A549 (cell line): ENCODE results near the gene KISS1. TPM values are rescaled to one million over a fixed set of nuclear protein-coding genes. Genes with fewer than 3 reads are reported as not detected.

Experiments
- ATAC-seq, 2 experiments: fragments of 200-7000 bp in 1 of 2; fragments of >200 bp in 1 of 2; cut with Nextera tagmentation in 1 of 2; cut with Tn5 transposase in 1 of 2; 3 replicates each; pipeline versions ENCODE4 v1.8.0 to v1.9.1; 2018 to 2020; ENCODE audit warnings: mild to moderate bottlenecking in 1 of 2, moderate library complexity in 1 of 2
- CTCF ChIA-PET: fragments of 300-600 bp; sonication (Branson Sonifier 250); formaldehyde crosslinking; extraction: SDS; loops from one replicate; lab custom pipeline; 2021; ENCODE audit warnings: antibody characterized with exemption, inconsistent platforms; lab: Yijun Ruan, JAX
- POLR2A ChIA-PET: fragments of 350-600 bp; formaldehyde crosslinking; extraction: SDS; loops from one replicate; lab custom pipeline; 2021; ENCODE audit warnings: antibody characterized with exemption, inconsistent platforms; lab: Yijun Ruan, JAX
- DNase-seq, 2 experiments: peaks; one replicate each; pipeline versions ENCODE4 v3.0.0 to v3.0.0-alpha.2; 2011 to 2016; ENCODE audit warnings: low read depth in 1 of 2, low spot score in 1 of 2
- FAIRE-seq: peaks from 2 replicates; lab custom pipeline; 2011; peaks lifted over from hg19 to GRCh38; lab: Jason Lieb, UNC
- H3K27ac ChIP-seq, 2 experiments: fragments of >200 bp; sonication (Bioruptor Twin); formaldehyde crosslinking; 3 replicates each; pipeline ENCODE4 v1.5.1; 2016 to 2017
- H3K4me1 ChIP-seq: fragments of >200 bp; sonication (Bioruptor Twin); formaldehyde crosslinking; 3 replicates; pipeline ENCODE4 v1.6.1; 2016
- H3K4me2 ChIP-seq: fragments of >200 bp; sonication (Bioruptor Twin); formaldehyde crosslinking; 3 replicates; pipeline ENCODE4 v1.6.1; 2016
- H3K4me3 ChIP-seq: fragments of >200 bp; sonication (Bioruptor Twin); formaldehyde crosslinking; 3 replicates; pipeline ENCODE4 v1.5.1; 2016
- H3K9me3 ChIP-seq: fragments of >200 bp; sonication (Bioruptor Twin); formaldehyde crosslinking; 3 replicates; pipeline ENCODE4 v1.6.1; 2016
- CBX8 ChIP-seq: fragments of 200-600 bp; sonication (generic); IDR thresholded peaks from 2 replicates; pipeline ENCODE4 v1.6.1; 2016
- EHMT2 ChIP-seq: fragments of 200-600 bp; sonication (generic); IDR thresholded peaks from 2 replicates; pipeline ENCODE4 v1.6.1; 2016; ENCODE audit warnings: antibody characterized with exemption, low read depth, mild to moderate bottlenecking, moderate library complexity
- JUN ChIP-seq, 2 experiments: fragments of >200 bp; sonication (Bioruptor Twin); formaldehyde crosslinking; IDR thresholded peaks; 2 replicates in 1 of 2; 3 replicates in 1 of 2; pipeline ENCODE4 v1.6.1; 2016 to 2017
- MAFK ChIP-seq: fragments of 450-650 bp; IDR thresholded peaks from 2 replicates; pipeline ENCODE4 v1.6.1; 2014; ENCODE audit not compliant: partially characterized antibody
- MYC ChIP-seq: IDR thresholded peaks from 2 replicates; pipeline ENCODE4 v1.6.1; 2012; ENCODE audit warnings: mild to moderate bottlenecking, inconsistent platforms, low read length, improper control_type of control experiment, borderline replicate concordance
- NFE2L2 ChIP-seq: fragments of 150-350 bp; conservative IDR thresholded peaks from 2 replicates; pipeline ENCODE4 v1.6.1; 2014; ENCODE audit warnings: low read length
- NPAS2 ChIP-seq: fragments of 250-450 bp; sonication (Bioruptor Pico); IDR thresholded peaks from 2 replicates; pipeline ENCODE4 v1.8.0; 2022; ENCODE audit warnings: mild to moderate bottlenecking, moderate library complexity, borderline replicate concordance
- PHF8 ChIP-seq: fragments of 200-600 bp; sonication (generic); IDR thresholded peaks from 2 replicates; pipeline ENCODE4 v1.6.1; 2016; ENCODE audit warnings: low read depth, mild to moderate bottlenecking, antibody characterized with exemption, moderate library complexity, borderline replicate concordance
- RAD21 ChIP-seq, 2 experiments: fragments of >200 bp in 1 of 2; sonication (Bioruptor Twin) in 1 of 2; formaldehyde crosslinking in 1 of 2; IDR thresholded peaks in 1 of 2; conservative IDR thresholded peaks in 1 of 2; 2 replicates in 1 of 2; 3 replicates in 1 of 2; pipeline ENCODE4 v1.6.1; 2012 to 2018; ENCODE audit warnings: inconsistent platforms in 1 of 2
- RARB ChIP-seq: fragments of 250-450 bp; sonication (Bioruptor Pico); IDR thresholded peaks from 2 replicates; pipeline ENCODE4 v1.8.0; 2021; ENCODE audit warnings: mild to moderate bottlenecking, moderate library complexity
- RFX5 ChIP-seq: fragments of 450-650 bp; IDR thresholded peaks from 2 replicates; pipeline ENCODE4 v1.7.1; 2014; ENCODE audit warnings: antibody characterized with exemption, mild to moderate bottlenecking, moderate library complexity
- RNF2 ChIP-seq: fragments of 200-600 bp; sonication (generic); IDR thresholded peaks from 2 replicates; pipeline ENCODE4 v1.6.1; 2016; ENCODE audit warnings: low read depth, mild to moderate bottlenecking, antibody characterized with exemption, moderate library complexity, borderline replicate concordance
- SMC3 ChIP-seq: fragments of >200 bp; sonication (Bioruptor Twin); formaldehyde crosslinking; IDR thresholded peaks from 3 replicates; pipeline ENCODE4 v1.6.1; 2018; ENCODE audit warnings: inconsistent platforms
- TFCP2L1 ChIP-seq: fragments of 250-450 bp; sonication (Bioruptor Pico); IDR thresholded peaks from 2 replicates; pipeline ENCODE4 v1.5.0; 2021; ENCODE audit warnings: mild to moderate bottlenecking
- TP53 ChIP-seq: fragments of 250-450 bp; sonication (Bioruptor Pico); IDR thresholded peaks from 2 replicates; pipeline ENCODE4 v1.5.0; 2021; ENCODE audit warnings: mild to moderate bottlenecking, moderate library complexity
- ZC3H11A ChIP-seq: fragments of 450-650 bp; IDR thresholded peaks from 2 replicates; pipeline ENCODE4 v1.6.1; 2014; ENCODE audit warnings: antibody characterized with exemption, mild to moderate bottlenecking
- ZNF302 ChIP-seq: fragments of 250-450 bp; sonication (Bioruptor Pico); IDR thresholded peaks from 2 replicates; pipeline ENCODE4 v1.9.0; 2021; ENCODE audit warnings: inconsistent platforms, mild to moderate bottlenecking, moderate library complexity
- ZSCAN20 ChIP-seq: fragments of 250-450 bp; sonication (Bioruptor Pico); IDR thresholded peaks from 2 replicates; pipeline ENCODE4 v1.8.0; 2022; ENCODE audit warnings: mild to moderate bottlenecking, moderate library complexity
- WGBS: methylation state at CpG from one replicate; pipeline ENCODE4 v1.1.6; 2017; ENCODE audit errors: missing lambda C conversion rate; 5-methylcytosine and 5-hydroxymethylcytosine counted together
- polyA plus RNA-seq, 4 experiments: library from polyadenylated mRNA; depleted of rRNA in 3 of 4; stranded (reverse); fragments of >200 nt; fragmentation: RNase III in 1 of 4; extraction: RNeasy Plus Mini Kit Qiagen cat#74134 plus additional on column Dnase treatment in 1 of 4; gene quantifications; 2 replicates in 3 of 4; 3 replicates in 1 of 4; pipeline ENCODE4 v1.2.3, GENCODE V29; 2011 to 2017
- TF ChIP-seq, protein P1 (sequence below): fragments of >200 bp; sonication (Bioruptor Twin); formaldehyde crosslinking; IDR thresholded peaks from 2 replicates; pipeline ENCODE4 v1.6.1; 2016
- TF ChIP-seq, protein P2 (sequence below): fragments of >200 bp; sonication (Bioruptor Twin); formaldehyde crosslinking; IDR thresholded peaks from 3 replicates; pipeline ENCODE4 v1.5.1; 2016
- TF ChIP-seq, protein P3 (sequence below): IDR thresholded peaks from 2 replicates; pipeline ENCODE4 v1.6.1; 2012
- TF ChIP-seq, protein P4 (sequence below): fragments of 250-450 bp; sonication (Bioruptor Pico); IDR thresholded peaks from 2 replicates; pipeline ENCODE4 v1.5.0; 2020; ENCODE audit warnings: low read depth, mild to moderate bottlenecking, moderate library complexity
- TF ChIP-seq, protein P5 (sequence below): fragments of 200-600 bp; sonication (generic); IDR thresholded peaks from 2 replicates; pipeline ENCODE4 v1.6.1; 2016; ENCODE audit warnings: antibody characterized with exemption, mild to moderate bottlenecking, moderate library complexity
- TF ChIP-seq, protein P6 (sequence below): IDR thresholded peaks from 2 replicates; pipeline ENCODE4 v1.6.1; 2012; ENCODE audit warnings: low read depth, borderline replicate concordance

Gene KISS1
- polyA plus RNA-seq, 2 of the 4 experiments (the other 2 are of a cell fraction), result 0.23 TPM; not detected in 1

DNA sequence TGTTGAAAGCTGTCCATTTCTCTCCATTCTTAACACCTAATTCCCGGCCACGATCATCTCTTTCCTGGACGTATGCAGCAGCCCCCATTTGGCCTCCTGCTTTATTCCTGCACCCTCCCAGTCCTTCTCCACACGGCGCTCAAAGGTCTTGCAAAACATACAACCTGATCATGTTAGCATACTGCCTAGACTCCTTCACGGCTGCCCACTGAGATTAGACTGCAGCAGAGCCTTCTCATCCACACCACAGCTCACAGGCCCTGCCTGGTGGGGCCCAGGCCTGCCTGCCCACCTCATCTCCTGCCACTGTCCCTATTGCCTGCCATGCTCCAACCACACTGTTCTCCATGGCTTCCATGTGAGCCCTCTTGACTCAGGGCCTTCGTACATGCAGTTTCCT, 14.8 kb upstream of the KISS1 start:
- H3K9me3 ChIP-seq, result no peaks in the 10 kb centered on the region
- 93% methylated on average over 7 of the region's 7 CpGs for WGBS
- ChIA-PET CTCF (interaction anchor here (0.5 to 3.9 kb wide), 6 partner anchors 19 to 340 kb away, joined by 3 to 44 read pairs (median 4); no protein-coding TSS in a partner anchor), POLR2A (no interaction called here)
- no peak overlapping the region for H3K4me3 ChIP-seq
- ATAC-seq (no peak), FAIRE-seq (no peak), DNase-seq (no peak)
- no peak overlapping the region for H3K4me2 ChIP-seq
- H3K27ac ChIP-seq, result no peak overlapping the region
- H3K4me1 ChIP-seq, result peaks cover 8% of the 10 kb centered on the region; the same call in 2 of the 3 replicates
- TF ChIP-seq MAFK, result no peak
- TF ChIP-seq, all 56 proteins: peak for 0

DNA sequence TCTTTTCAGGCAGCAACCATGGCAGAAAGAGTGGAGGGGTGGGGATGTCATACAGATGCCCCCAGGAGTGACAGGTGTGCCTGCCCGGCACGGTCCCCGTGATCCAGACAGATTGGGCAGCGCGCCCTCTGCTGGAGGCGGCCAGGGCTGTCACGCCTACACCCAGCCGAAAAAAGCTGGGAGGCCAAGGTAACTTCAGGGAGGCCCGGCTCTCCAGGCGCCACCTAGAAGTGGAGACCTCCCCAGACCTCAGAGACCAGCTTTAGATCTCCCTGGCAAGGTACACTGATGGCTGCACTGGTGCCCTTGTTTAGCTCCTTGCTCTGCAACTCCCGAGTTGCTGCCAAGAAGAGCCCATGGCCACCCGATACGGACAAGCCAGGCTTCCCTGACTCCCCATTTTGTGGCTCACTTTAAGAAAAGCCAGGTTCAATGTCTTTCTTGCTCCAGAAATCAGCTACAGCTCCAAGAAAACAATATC, 10.9 kb upstream of the KISS1 start:
- FAIRE-seq (no peak), ATAC-seq (peak; percentile 89 to 99)
- POLR2A ChIA-PET, result interaction anchor here (0.6 kb wide), 1 partner anchor 338 kb away, joined by 5 read pairs; no protein-coding TSS in a partner anchor
- Histone ChIP-seq H3K4me1 (peaks cover 2% of the 10 kb centered on the region; the same call in 1 of the 3 replicates), H3K27ac (no peak overlapping the region), H3K4me3 (no peak overlapping the region), H3K9me3 (no peaks in the 10 kb centered on the region)
- TF ChIP-seq SMC3 (peak; percentile 87), ZSCAN20 (no peak), CBX8 (no peak), TFCP2L1 (CRISPR knock-in tag) (no peak), EHMT2 (no peak), TP53 (CRISPR knock-in tag) (no peak), RNF2 (no peak), RARB (CRISPR knock-in tag) (no peak), RAD21 (conservative IDR thresholded peaks at IDR 0.05 in 1 of 2, IDR thresholded peaks at IDR 0.05 in 1 of 2) (peak; percentile 65 to 69), JUN (IDR thresholded peaks at IDR 0.05) (no peak), ZC3H11A (no peak)
- TF ChIP-seq, protein P1, sequence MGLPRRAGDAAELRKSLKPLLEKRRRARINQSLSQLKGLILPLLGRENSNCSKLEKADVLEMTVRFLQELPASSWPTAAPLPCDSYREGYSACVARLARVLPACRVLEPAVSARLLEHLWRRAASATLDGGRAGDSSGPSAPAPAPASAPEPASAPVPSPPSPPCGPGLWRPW, result no peak
- TF ChIP-seq, protein P2, sequence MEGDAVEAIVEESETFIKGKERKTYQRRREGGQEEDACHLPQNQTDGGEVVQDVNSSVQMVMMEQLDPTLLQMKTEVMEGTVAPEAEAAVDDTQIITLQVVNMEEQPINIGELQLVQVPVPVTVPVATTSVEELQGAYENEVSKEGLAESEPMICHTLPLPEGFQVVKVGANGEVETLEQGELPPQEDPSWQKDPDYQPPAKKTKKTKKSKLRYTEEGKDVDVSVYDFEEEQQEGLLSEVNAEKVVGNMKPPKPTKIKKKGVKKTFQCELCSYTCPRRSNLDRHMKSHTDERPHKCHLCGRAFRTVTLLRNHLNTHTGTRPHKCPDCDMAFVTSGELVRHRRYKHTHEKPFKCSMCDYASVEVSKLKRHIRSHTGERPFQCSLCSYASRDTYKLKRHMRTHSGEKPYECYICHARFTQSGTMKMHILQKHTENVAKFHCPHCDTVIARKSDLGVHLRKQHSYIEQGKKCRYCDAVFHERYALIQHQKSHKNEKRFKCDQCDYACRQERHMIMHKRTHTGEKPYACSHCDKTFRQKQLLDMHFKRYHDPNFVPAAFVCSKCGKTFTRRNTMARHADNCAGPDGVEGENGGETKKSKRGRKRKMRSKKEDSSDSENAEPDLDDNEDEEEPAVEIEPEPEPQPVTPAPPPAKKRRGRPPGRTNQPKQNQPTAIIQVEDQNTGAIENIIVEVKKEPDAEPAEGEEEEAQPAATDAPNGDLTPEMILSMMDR, result peak; percentile 87
- TF ChIP-seq, protein P3, sequence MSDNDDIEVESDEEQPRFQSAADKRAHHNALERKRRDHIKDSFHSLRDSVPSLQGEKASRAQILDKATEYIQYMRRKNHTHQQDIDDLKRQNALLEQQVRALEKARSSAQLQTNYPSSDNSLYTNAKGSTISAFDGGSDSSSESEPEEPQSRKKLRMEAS, result peak; percentile 41; the same call in 1 of the 2 replicates
- TF ChIP-seq, protein P4, sequence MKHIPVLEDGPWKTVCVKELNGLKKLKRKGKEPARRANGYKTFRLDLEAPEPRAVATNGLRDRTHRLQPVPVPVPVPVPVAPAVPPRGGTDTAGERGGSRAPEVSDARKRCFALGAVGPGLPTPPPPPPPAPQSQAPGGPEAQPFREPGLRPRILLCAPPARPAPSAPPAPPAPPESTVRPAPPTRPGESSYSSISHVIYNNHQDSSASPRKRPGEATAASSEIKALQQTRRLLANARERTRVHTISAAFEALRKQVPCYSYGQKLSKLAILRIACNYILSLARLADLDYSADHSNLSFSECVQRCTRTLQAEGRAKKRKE (CRISPR knock-in tag), result no peak
- TF ChIP-seq, all 56 proteins: peak for 4
- WGBS, result 18% methylated on average over 13 of the region's 13 CpGs
- CTCF ChIA-PET, result interaction anchor here (0.6 to 7.4 kb wide), 72 partner anchors 9 to 864 kb away, joined by 3 to 314 read pairs (median 5); partner anchors contain the start of genes ETNK2, GOLT1A, KISS1 and PLEKHA6
- peak overlapping the region; percentile 33; the same call in 2 of the 3 replicates for H3K4me2 ChIP-seq
- peak; percentile 37 to 84 for DNase-seq

DNA sequence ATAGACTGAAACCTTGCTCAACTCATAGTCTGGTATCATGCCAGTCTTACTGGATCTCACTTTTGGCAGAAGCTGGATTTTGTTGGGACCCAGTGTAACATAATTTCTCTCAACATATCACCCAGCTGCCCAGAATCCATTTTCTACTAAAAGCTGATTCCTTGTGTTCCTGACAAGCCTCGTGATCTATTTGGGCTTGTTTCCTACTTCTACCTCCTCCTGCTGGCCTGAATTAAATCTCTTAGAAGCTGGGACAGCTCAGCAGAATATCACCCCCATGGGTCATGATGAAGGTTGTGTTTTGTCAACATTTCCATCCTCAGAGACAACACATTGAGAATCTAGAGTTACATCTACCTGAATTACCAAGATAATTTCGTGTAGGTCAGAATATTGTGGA, 9.8 kb upstream of the KISS1 start:
- CTCF ChIA-PET, result interaction anchor here (0.5 to 7.4 kb wide), 33 partner anchors 10 to 395 kb away, joined by 3 to 314 read pairs (median 8); partner anchors contain the start of genes ETNK2, GOLT1A, KISS1 and PLEKHA6
- Histone ChIP-seq H3K9me3 (no peaks in the 10 kb centered on the region), H3K4me2 (no peak overlapping the region), H3K27ac (no peak overlapping the region), H3K4me3 (no peak overlapping the region), H3K4me1 (peaks cover 2% of the 10 kb centered on the region; the same call in 1 of the 3 replicates)
- ATAC-seq, result peak; percentile 49 to 60; a peak in 2 of 6 replicates
- WGBS, result 46% methylated on average over 2 of the region's 2 CpGs
- POLR2A ChIA-PET, result no interaction called here
- FAIRE-seq, result no peak
- no peak for DNase-seq
- TF ChIP-seq, protein P5, sequence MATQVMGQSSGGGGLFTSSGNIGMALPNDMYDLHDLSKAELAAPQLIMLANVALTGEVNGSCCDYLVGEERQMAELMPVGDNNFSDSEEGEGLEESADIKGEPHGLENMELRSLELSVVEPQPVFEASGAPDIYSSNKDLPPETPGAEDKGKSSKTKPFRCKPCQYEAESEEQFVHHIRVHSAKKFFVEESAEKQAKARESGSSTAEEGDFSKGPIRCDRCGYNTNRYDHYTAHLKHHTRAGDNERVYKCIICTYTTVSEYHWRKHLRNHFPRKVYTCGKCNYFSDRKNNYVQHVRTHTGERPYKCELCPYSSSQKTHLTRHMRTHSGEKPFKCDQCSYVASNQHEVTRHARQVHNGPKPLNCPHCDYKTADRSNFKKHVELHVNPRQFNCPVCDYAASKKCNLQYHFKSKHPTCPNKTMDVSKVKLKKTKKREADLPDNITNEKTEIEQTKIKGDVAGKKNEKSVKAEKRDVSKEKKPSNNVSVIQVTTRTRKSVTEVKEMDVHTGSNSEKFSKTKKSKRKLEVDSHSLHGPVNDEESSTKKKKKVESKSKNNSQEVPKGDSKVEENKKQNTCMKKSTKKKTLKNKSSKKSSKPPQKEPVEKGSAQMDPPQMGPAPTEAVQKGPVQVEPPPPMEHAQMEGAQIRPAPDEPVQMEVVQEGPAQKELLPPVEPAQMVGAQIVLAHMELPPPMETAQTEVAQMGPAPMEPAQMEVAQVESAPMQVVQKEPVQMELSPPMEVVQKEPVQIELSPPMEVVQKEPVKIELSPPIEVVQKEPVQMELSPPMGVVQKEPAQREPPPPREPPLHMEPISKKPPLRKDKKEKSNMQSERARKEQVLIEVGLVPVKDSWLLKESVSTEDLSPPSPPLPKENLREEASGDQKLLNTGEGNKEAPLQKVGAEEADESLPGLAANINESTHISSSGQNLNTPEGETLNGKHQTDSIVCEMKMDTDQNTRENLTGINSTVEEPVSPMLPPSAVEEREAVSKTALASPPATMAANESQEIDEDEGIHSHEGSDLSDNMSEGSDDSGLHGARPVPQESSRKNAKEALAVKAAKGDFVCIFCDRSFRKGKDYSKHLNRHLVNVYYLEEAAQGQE, result no peak
- TF ChIP-seq SMC3 (no peak), PHF8 (no peak), ZNF302 (no peak), NPAS2 (CRISPR knock-in tag) (no peak), JUN (IDR thresholded peaks at IDR 0.05) (no peak), MYC (no peak), TFCP2L1 (CRISPR knock-in tag) (no peak), ZC3H11A (no peak), RFX5 (no peak), NFE2L2 (no peak), RAD21 (conservative IDR thresholded peaks at IDR 0.05 in 1 of 2, IDR thresholded peaks at IDR 0.05 in 1 of 2) (no peak)
- TF ChIP-seq, protein P3, result no peak
- TF ChIP-seq, protein P6, sequence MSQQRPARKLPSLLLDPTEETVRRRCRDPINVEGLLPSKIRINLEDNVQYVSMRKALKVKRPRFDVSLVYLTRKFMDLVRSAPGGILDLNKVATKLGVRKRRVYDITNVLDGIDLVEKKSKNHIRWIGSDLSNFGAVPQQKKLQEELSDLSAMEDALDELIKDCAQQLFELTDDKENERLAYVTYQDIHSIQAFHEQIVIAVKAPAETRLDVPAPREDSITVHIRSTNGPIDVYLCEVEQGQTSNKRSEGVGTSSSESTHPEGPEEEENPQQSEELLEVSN, result no peak
